SU-DHL-6 (cell line): ENCODE results near the gene CREG2.

Experiments used
- CTCF ChIP-seq: fragments of 200-600 bp; sonication (generic); IDR thresholded peaks from one replicate; pipeline ENCODE4 v1.5.1; 2017; ENCODE audit warnings: antibody characterized with exemption, mild to moderate bottlenecking, low read length, moderate library complexity; ENCODE audit not compliant: insufficient read depth, poor library complexity, severe bottlenecking
- EZH2phosphoT487 ChIP-seq: fragments of 200-600 bp; sonication (generic), shearing (Covaris generic); conservative IDR thresholded peaks from 2 replicates; pipeline ENCODE4 v1.6.1; 2018; ENCODE audit warnings: mild to moderate bottlenecking, antibody characterized with exemption, low read length, moderate library complexity, mixed read lengths

- TF ChIP-seq CTCF (no peak), EZH2phosphoT487 (no peak)
These were observed 11.9 kb upstream of the CREG2 start for GRCh38 chr2:101399021-101399799.
